ENCODE results near the gene HBEGF.

- TF ChIP-seq CTCF (conservative IDR thresholded peaks at IDR 0.05; ENCODE audit: low read length) (no peak), EZH2phosphoT487 (IDR thresholded peaks at IDR 0.05; ENCODE audit: borderline replicate concordance, low read depth, low read length) (no peak)
Observed at GRCh38 chr5:140360681-140361479, 14.5 kb upstream of the HBEGF start.
